ENCODE results near the gene MYH8.

DNA sequence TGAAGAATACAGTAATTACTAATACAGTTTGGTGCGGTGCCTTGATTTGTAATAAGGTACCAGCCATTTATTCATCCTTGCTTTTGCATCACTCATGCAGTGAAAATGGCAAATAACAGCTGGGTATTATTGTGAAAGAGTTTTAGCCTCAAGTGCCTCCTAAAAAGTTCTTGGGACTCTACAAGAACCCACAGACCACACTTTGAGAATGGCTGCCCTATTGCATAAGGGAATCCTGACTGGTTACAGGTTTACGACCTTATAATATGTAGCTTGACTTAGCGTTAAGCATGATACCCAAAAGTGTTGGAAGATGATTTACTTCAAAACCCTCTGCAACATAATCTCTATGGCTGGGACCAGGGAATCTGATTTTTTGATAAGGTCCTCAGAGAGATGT is 53.2 kb downstream of the MYH8 start:
- TF ChIP-seq POLR2A (IDR thresholded peaks at IDR 0.05; ENCODE audit: low read depth, low read length) (no peak), TAF1 (IDR thresholded peaks at IDR 0.05; ENCODE audit: low read depth, low read length) (no peak)

Data from GM12891 (cell line).